Activated CD8-positive, alpha-beta memory T cell treated with anti-CD3 and anti-CD28 coated beads, Interleukin-2, amount 50 U/mL, for 24 hours (primary cell): ENCODE results near the gene ZNF268.

Experiments
- DNase-seq: peaks from one replicate; pipeline ENCODE4 v3.0.0-alpha.2; 2020; ENCODE audit errors: extremely low read depth

The ZNF268 gene

GRCh38 chr12:133181238-133181959, at the start of gene ZNF268:
Gene ZNF268, plus strand, starts transcription at chr12:133181495. Its CDS starts 503 bp downstream, at chr12:133181998.
- DNase-seq = peak; percentile 78

GRCh38 chr12:133135747-133136146, 45.5 kb upstream of the ZNF268 start:
- DNase-seq = no peak

- no peak for DNase-seq
Observed at GRCh38 chr12:133145981-133146380, 35.3 kb upstream of the ZNF268 start.

- no peak for DNase-seq
Observed at GRCh38 chr12:133156125-133156690, 25.1 kb upstream of the ZNF268 start.

GRCh38 chr12:133165776-133166175, 15.5 kb upstream of the ZNF268 start:
- DNase-seq = no peak

GRCh38 chr12:133172491-133172890, 8.8 kb upstream of the ZNF268 start:
- no peak for DNase-seq

GRCh38 chr12:133174901-133175300, 6.4 kb upstream of the ZNF268 start:
- no peak for DNase-seq

- no peak for DNase-seq
Observed at GRCh38 chr12:133180669-133181068, 626 bp upstream of the ZNF268 start.

GRCh38 chr12:133190176-133190575, 8.9 kb downstream of the ZNF268 start:
- no peak for DNase-seq

- DNase-seq = no peak
Observed at GRCh38 chr12:133192847-133193246, 11.6 kb downstream of the ZNF268 start.

- no peak for DNase-seq
Observed at GRCh38 chr12:133201888-133202287, 20.6 kb downstream of the ZNF268 start.

GRCh38 chr12:133202493-133203343, 21.4 kb downstream of the ZNF268 start:
- no peak for DNase-seq

GRCh38 chr12:133203344-133204263, 22.3 kb downstream of the ZNF268 start:
- no peak for DNase-seq

GRCh38 chr12:133204264-133204603, 22.9 kb downstream of the ZNF268 start:
- no peak for DNase-seq

- no peak for DNase-seq
Observed at GRCh38 chr12:133206390-133206789, 25.1 kb downstream of the ZNF268 start.

GRCh38 chr12:133215724-133216123, 34.4 kb downstream of the ZNF268 start:
- DNase-seq = no peak

- no peak for DNase-seq
Observed at GRCh38 chr12:133217219-133217618, 35.9 kb downstream of the ZNF268 start.

- DNase-seq = no peak
Observed at GRCh38 chr12:133220521-133220920, 39.2 kb downstream of the ZNF268 start.

GRCh38 chr12:133221241-133221640, 39.9 kb downstream of the ZNF268 start:
- no peak for DNase-seq

GRCh38 chr12:133222211-133222610, 40.9 kb downstream of the ZNF268 start:
- DNase-seq = no peak

GRCh38 chr12:133225527-133225926, 44.2 kb downstream of the ZNF268 start:
- DNase-seq = no peak

GRCh38 chr12:133226690-133227089, 45.4 kb downstream of the ZNF268 start:
- DNase-seq = no peak
